Measurements from ENCODE around the gene MLXIP.

- TF ChIP-seq EP300 (IDR thresholded peaks at IDR 0.05; ENCODE audit: low read depth) (no peak), CTCF (IDR thresholded peaks at IDR 0.05) (no peak), POLR2AphosphoS5 (IDR thresholded peaks at IDR 0.05) (no peak)
Observed at GRCh38 chr12:122086641-122087285, 8.2 kb downstream of the MLXIP start.

Data from transverse colon (tissue), 4 donors.